Measurements from ENCODE around the gene PCP2. TPM values are rescaled to one million over a fixed set of nuclear protein-coding genes. Genes with fewer than 3 reads are reported as not detected.
A peak's percentile ranks its signal among the peaks of the same experiment; 100 is the strongest.

The PCP2 gene
- total and polyA plus RNA-seq, 2 experiments from 2014 or later, result not detected

DNA sequence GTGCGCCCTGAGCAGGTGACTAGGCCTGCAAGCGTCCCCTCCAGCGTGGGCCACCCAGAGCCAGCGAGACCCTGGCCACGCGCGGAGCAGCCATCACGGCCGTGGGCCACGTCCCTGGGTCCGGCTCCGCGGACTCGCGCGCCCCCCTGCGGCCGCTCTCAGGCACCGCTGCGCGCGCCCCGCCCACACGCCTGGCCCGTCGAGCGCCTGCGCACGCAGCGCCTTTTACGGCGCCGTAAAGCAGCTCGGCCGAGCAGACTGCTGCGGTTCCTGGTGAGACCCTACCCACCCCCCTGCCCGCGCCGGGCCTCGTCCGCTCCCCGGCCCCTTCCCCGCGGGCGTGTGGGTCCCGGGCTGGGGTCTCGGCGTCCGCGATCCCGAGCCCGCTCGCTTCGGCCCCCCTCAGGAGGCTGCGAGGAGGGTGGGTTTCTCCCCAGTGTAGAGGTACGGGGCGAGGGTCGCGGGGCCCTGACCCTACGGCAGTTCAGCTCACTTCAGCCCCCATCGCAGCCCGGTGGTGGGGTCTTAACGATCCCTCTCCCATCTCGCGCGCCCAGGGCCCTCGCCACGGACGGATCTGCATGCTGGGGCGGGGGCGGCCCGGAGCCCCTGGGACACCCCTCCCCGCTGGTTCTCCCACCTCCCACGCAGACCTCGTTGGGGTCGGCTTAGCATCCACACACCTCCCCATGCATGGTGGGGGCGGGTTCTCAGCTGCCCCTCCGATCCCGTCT is 47.3 kb upstream of the PCP2 start, which contains the start of gene TRAPPC5:
TSS of gene TRAPPC5 (plus strand) at position 228 of the 734 bp plus-strand sequence. CDS start 1,421 bp downstream, outside the sequence.
- Histone ChIP-seq H3K27ac (peak within 1 kb of the TSS; percentile 7; the same call in 1 of the 2 replicates), H4K20me1 (ENCODE audit: insufficient read depth) (no peaks in the 10 kb centered on the region), H3K9me2 (ENCODE audit: insufficient read depth) (no peaks in the 10 kb centered on the region), H3K9me3 (ENCODE audit: low read depth) (no peaks in the 10 kb centered on the region), H3K9ac (peak within 1 kb of the TSS; percentile 90), H3K79me2 (ENCODE audit: insufficient read depth) (peaks cover 18% of the 10 kb centered on the region), H3K36me3 (ENCODE audit: low read depth) (0 out of 2 replicates have a peak, but pooled peaks cover 3% of the 10 kb centered on the region), H3K4me2 (ENCODE audit: unreplicated experiment) (peak within 1 kb of the TSS; percentile 99), H2AFZ (peak within 1 kb of the TSS; percentile 93), H3K27me3 (replicated peaks; ENCODE audit: insufficient read depth) (peaks cover 10% of the 10 kb centered on the region; the same call in 1 of the 2 replicates), H3K4me3 (peak within 1 kb of the TSS; percentile 83), H3F3A (ENCODE audit: insufficient read depth) (no peaks in the 10 kb centered on the region), H3K4me1 (ENCODE audit: insufficient read depth) (no peaks in the 10 kb centered on the region)
- TF ChIP-seq EZH2phosphoT487 (IDR thresholded peaks at IDR 0.05; ENCODE audit: insufficient read depth, low read depth) (no peak), EZH2 (IDR thresholded peaks at IDR 0.05; ENCODE audit: insufficient read depth, poor library complexity, severe bottlenecking) (no peak)
- WGBS, 2 experiments (ENCODE audit: low coverage in 1 of 2, low lambda C conversion rate in 2 of 2, missing lambda C conversion rate in 2 of 2), result 0 to 2% methylated on average over 34 to 60 of the region's 79 CpGs
- in situ Hi-C loops (cut with MboI), result no loop called here
- DNase-seq, result peak; percentile 93

DNA sequence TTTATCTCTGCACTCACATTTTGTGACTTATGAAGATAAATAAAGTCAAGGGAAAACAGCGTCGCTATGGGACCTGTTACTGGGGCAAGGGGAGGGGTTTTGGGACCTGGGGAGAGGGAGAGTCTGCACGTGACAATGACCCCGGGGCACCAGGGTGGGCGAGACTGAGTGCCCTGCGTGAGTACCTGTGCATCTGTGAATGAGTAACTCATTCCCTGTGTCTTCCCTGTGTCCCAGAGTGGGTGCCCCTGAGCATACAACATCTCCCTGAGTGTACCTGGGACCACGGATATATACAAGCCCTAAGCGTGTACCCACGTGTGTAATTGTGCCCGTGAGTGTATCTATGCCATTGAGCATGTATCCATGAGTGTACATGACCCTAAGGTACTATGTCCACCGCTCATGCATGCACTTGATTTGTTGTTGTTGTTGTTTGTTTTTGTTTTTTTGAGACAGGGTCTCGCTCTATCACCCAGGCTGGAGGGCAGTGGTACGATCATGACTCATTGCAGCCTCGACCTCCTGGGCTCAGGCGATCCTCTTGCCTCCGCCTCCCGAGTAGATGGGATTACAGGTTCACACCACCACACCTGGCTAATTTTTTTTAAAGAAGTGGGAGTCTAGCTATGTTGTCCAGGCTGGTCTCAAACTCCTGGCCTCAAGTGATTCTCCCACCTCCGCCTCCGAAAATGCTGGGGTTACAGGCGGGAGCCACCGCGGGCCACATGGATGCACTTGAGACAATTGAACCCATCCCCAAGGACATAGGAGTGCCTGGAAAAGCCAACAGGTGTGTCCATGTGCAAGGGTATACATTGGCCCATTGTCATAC is 46.5 kb upstream of the PCP2 start:
- H3K9ac ChIP-seq, result peak overlapping the region; percentile 36; the same call in 1 of the 2 replicates
- H3K4me1 ChIP-seq (ENCODE audit: insufficient read depth), result no peaks in the 10 kb centered on the region
- no peaks in the 10 kb centered on the region for H3K9me3 ChIP-seq (ENCODE audit: low read depth)
- in situ Hi-C loops (cut with MboI), result loop anchor here (10.0 kb wide), 1 partner anchor 115 kb away; no protein-coding TSS in a partner anchor
- no peak overlapping the region for H3K27ac ChIP-seq
- H3K4me3 ChIP-seq, result peak overlapping the region; percentile 83
- H3K27me3 ChIP-seq (replicated peaks; ENCODE audit: insufficient read depth), result peaks cover 11% of the 10 kb centered on the region; the same call in 1 of the 2 replicates
- peak overlapping the region; percentile 99 for H3K4me2 ChIP-seq (ENCODE audit: unreplicated experiment)
- no peak for DNase-seq
- H2AFZ ChIP-seq, result peak overlapping the region; percentile 93
- no peaks in the 10 kb centered on the region for H3K9me2 ChIP-seq (ENCODE audit: insufficient read depth)
- 0 out of 2 replicates have a peak, but pooled peaks cover 3% of the 10 kb centered on the region for H3K36me3 ChIP-seq (ENCODE audit: low read depth)
- no peaks in the 10 kb centered on the region for H3F3A ChIP-seq (ENCODE audit: insufficient read depth)
- H3K79me2 ChIP-seq (ENCODE audit: insufficient read depth), result peaks cover 18% of the 10 kb centered on the region
- no peaks in the 10 kb centered on the region for H4K20me1 ChIP-seq (ENCODE audit: insufficient read depth)
- TF ChIP-seq EZH2phosphoT487 (IDR thresholded peaks at IDR 0.05; ENCODE audit: insufficient read depth, low read depth), result no peak
- TF ChIP-seq EZH2 (IDR thresholded peaks at IDR 0.05; ENCODE audit: insufficient read depth, poor library complexity, severe bottlenecking), result no peak
- WGBS, 2 experiments (ENCODE audit: low coverage in 1 of 2, low lambda C conversion rate in 2 of 2, missing lambda C conversion rate in 2 of 2), result 42 to 47% methylated on average over 21 to 22 of the region's 22 CpGs

DNA sequence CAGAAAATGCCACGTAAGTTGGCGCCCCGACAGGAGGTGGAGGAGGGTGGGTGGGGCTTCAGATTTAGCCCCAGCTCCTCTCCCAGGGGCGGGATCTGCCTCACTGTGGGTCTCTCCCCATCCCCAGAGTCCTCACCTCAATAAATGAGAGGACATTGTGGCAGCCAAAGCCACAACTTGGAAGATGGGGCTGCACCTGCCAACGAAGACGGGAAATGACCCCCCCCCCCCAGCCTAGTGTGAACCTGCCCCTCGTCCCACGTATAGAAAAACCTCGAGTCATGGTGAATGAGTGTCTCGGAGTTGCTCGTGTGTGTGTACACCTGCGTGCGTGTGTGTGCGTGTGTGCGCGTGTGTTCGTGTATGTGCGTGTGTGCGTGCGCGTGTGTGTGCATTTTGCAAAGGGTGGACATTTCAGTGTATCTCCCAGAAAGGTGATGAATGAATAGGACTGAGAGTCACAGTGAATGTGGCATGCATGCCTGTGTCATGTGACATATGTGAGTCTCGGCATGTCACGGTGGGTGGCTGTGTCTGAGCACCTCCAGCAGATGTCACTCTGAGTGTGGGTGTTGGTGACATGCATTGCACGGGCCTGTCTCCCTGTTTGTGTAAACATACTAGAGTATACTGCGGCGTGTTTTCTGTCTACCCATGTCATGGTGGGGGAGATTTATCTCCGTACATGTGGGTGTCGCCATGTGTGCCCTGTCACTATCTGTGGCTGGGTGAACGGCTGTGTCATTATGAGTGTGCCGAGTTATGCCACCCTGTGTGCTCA is 45.6 kb upstream of the PCP2 start:
- peaks cover 11% of the 10 kb centered on the region; the same call in 1 of the 2 replicates for H3K27me3 ChIP-seq (replicated peaks; ENCODE audit: insufficient read depth)
- 44 to 46% methylated on average over 28 to 30 of the region's 30 CpGs for WGBS, 2 experiments (ENCODE audit: low coverage in 1 of 2, low lambda C conversion rate in 2 of 2, missing lambda C conversion rate in 2 of 2)
- peaks cover 18% of the 10 kb centered on the region for H3K79me2 ChIP-seq (ENCODE audit: insufficient read depth)
- no peaks in the 10 kb centered on the region for H4K20me1 ChIP-seq (ENCODE audit: insufficient read depth)
- H3K9me3 ChIP-seq (ENCODE audit: low read depth), result no peaks in the 10 kb centered on the region
- H3F3A ChIP-seq (ENCODE audit: insufficient read depth), result no peaks in the 10 kb centered on the region
- H3K9me2 ChIP-seq (ENCODE audit: insufficient read depth), result no peaks in the 10 kb centered on the region
- no peak overlapping the region for H3K9ac ChIP-seq
- H2AFZ ChIP-seq, result no peak overlapping the region
- H3K27ac ChIP-seq, result no peak overlapping the region
- in situ Hi-C loops (cut with MboI), result loop anchor here (10.0 kb wide), 1 partner anchor 114 kb away; no protein-coding TSS in a partner anchor
- no peak overlapping the region for H3K4me3 ChIP-seq
- H3K4me2 ChIP-seq (ENCODE audit: unreplicated experiment), result no peak overlapping the region
- no peaks in the 10 kb centered on the region for H3K4me1 ChIP-seq (ENCODE audit: insufficient read depth)
- no peak for DNase-seq
- TF ChIP-seq EZH2phosphoT487 (IDR thresholded peaks at IDR 0.05; ENCODE audit: insufficient read depth, low read depth) (no peak), EZH2 (IDR thresholded peaks at IDR 0.05; ENCODE audit: insufficient read depth, poor library complexity, severe bottlenecking) (no peak)
- H3K36me3 ChIP-seq (ENCODE audit: low read depth), result 0 out of 2 replicates have a peak, but pooled peaks cover 3% of the 10 kb centered on the region

Measured in GM23248 (cell line).